Measurements from ENCODE around the gene PRPF6.

GRCh38 chr20:63931735-63932134 is 49.2 kb upstream of the PRPF6 start:
- TF ChIP-seq CTCF (IDR thresholded peaks at IDR 0.05 in 8 of 11, conservative IDR thresholded peaks at IDR 0.05 in 3 of 11) (no peak), POLR2A (IDR thresholded peaks at IDR 0.05) (no peak), POLR2AphosphoS5 (IDR thresholded peaks at IDR 0.05) (peak in 1 of 3 donors; percentile 38)

Data from spleen (tissue), 7 donors.